GM12892 (cell line): ENCODE measurements around the gene CARF.

Experiments
- DNase-seq: peaks from one replicate; pipeline ENCODE4 v3.0.0; 2011; ENCODE audit not compliant: insufficient read length
- FAIRE-seq: peaks from 2 replicates; lab custom pipeline; 2011; peaks lifted over from hg19 to GRCh38; lab: Jason Lieb, UNC
- POLR2A ChIP-seq: IDR thresholded peaks from 2 replicates; pipeline ENCODE4 v1.6.1; 2011; ENCODE audit warnings: low read depth, low read length, control low read depth
- POLR2AphosphoS5 ChIP-seq: IDR thresholded peaks from 2 replicates; pipeline ENCODE4 v1.6.1; 2011; ENCODE audit warnings: low read depth, low read length, control low read depth
- TAF1 ChIP-seq: IDR thresholded peaks from 2 replicates; pipeline ENCODE4 v1.6.1; 2011; ENCODE audit warnings: low read depth, mild to moderate bottlenecking, control low read depth, low read length, borderline replicate concordance

CARF gene

GRCh38 chr2:203014456-203015199 lies 102.6 kb downstream of the CARF start, which contains the start of gene NBEAL1:
Gene NBEAL1, plus strand, starts transcription at chr2:203014875. Its CDS starts 1,510 bp downstream, at chr2:203016385.
- TF ChIP-seq POLR2A (peak; percentile 50; the same call in 1 of the 2 replicates), POLR2AphosphoS5 (no peak), TAF1 (0 out of 2 replicates have a peak, but pooled peaks have one; percentile 14)
- FAIRE-seq = peak; percentile 100
- DNase-seq = peak; percentile 75

GRCh38 chr2:203016716-203017115 lies 104.6 kb downstream of the CARF start:
- TF ChIP-seq TAF1 (no peak), POLR2A (no peak), POLR2AphosphoS5 (no peak)
- no peak for DNase-seq
- peak; percentile 70 for FAIRE-seq

- peak; percentile 92 for FAIRE-seq
- TF ChIP-seq POLR2A (no peak), POLR2AphosphoS5 (no peak), TAF1 (no peak)
- DNase-seq = no peak
Observed at GRCh38 chr2:203018181-203018580, 106.1 kb downstream of the CARF start.

GRCh38 chr2:203019142-203019541 lies 107.1 kb downstream of the CARF start:
- TF ChIP-seq POLR2A = no peak
- TF ChIP-seq POLR2AphosphoS5 = no peak
- TF ChIP-seq TAF1 = no peak
- DNase-seq (no peak), FAIRE-seq (peak; percentile 67)

- no peak for DNase-seq
- TF ChIP-seq POLR2AphosphoS5 (no peak), POLR2A (no peak), TAF1 (no peak)
- FAIRE-seq = no peak
Observed at GRCh38 chr2:203021991-203022390, 109.9 kb downstream of the CARF start.

- DNase-seq = no peak
- FAIRE-seq = no peak
Observed at GRCh38 chr2:203022751-203023150, 110.7 kb downstream of the CARF start.

GRCh38 chr2:203025592-203025991 lies 113.5 kb downstream of the CARF start:
- DNase-seq (no peak), FAIRE-seq (peak; percentile 9)
- TF ChIP-seq POLR2AphosphoS5 (no peak), POLR2A (no peak), TAF1 (no peak)

More at GRCh38 chr2:203022751-203023150, 110.7 kb downstream of the CARF start:
- TF ChIP-seq POLR2A (no peak), POLR2AphosphoS5 (no peak), TAF1 (no peak)

GRCh38 chr2:203030545-203030944 lies 118.5 kb downstream of the CARF start:
- FAIRE-seq (no peak), DNase-seq (no peak)
- no peak for TF ChIP-seq POLR2AphosphoS5
- no peak for TF ChIP-seq TAF1
- no peak for TF ChIP-seq POLR2A

- FAIRE-seq = no peak
- TF ChIP-seq POLR2AphosphoS5 (no peak), TAF1 (no peak), POLR2A (no peak)
Observed at GRCh38 chr2:203030991-203031390, 118.9 kb downstream of the CARF start.

GRCh38 chr2:203033395-203033794 lies 121.3 kb downstream of the CARF start:
- TF ChIP-seq TAF1 = no peak
- TF ChIP-seq POLR2A = no peak
- no peak for TF ChIP-seq POLR2AphosphoS5
- no peak for FAIRE-seq
- DNase-seq = no peak

More at GRCh38 chr2:203030991-203031390, 118.9 kb downstream of the CARF start:
- DNase-seq = no peak

- no peak for TF ChIP-seq POLR2A
- no peak for TF ChIP-seq POLR2AphosphoS5
- no peak for TF ChIP-seq TAF1
- DNase-seq = no peak
- FAIRE-seq = no peak
Observed at GRCh38 chr2:203035879-203036470, 123.9 kb downstream of the CARF start.
